ENCODE results near the gene IGFALS.

Gene IGFALS

DNA sequence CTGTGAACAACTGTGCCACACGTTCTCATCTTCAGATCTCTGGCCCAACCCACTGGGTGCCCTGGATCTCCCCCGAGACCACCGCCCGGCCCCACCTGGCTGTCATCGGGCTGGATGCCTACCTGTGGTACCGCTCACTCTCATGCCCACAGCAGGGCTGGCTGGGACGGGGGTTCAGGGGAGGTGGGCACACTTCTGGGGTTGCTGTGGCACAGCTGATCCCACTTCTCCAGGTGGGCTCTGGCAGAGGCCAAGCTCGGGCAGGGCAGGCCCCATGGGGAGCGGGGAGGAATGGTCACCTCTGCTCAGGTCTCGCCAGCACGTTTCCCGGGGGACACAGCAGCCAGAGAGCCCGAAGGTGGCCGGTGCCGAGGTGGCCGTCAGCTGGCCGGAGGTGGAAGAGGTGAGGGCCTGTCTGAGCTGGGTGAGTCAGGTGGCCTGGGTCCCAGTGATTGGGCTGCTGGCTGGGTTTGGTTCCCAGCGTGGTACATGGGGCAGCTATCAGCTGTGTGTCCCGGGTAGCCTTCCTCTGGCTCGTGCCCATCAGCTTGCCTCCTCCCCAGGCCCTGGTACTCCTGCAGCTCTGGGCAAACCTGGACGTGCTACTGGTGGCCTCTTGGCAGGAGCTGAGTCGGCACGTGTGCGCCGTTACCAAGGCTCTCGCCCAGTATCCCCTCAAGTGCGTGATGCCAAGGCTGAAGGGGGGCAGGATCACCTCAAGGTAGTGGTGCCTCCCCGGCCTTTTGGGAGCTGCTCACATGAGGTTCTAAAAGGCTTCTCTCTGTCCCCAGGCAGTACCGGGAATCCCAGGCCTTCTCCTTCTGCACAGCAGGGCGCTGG is 18.3 kb downstream of the IGFALS start:
- no peak for DNase-seq

DNA sequence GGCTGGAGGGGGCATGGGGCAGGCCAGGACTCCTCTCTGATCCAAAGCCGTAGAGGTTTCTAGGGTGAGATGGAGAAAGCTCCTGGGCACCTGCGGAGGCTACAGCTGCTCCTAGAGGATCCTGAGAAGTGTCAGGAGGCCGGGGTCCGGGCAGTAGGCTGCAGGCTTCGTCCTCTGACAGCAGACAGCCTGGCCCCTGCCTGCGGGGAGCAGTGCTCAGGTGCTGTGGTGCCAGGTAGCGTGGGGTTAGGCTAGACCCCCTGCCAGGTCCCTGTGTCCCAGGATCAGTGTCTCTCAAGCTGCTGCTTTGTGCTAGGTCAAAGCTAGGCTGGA is 19.1 kb downstream of the IGFALS start:
- no peak for DNase-seq

DNA sequence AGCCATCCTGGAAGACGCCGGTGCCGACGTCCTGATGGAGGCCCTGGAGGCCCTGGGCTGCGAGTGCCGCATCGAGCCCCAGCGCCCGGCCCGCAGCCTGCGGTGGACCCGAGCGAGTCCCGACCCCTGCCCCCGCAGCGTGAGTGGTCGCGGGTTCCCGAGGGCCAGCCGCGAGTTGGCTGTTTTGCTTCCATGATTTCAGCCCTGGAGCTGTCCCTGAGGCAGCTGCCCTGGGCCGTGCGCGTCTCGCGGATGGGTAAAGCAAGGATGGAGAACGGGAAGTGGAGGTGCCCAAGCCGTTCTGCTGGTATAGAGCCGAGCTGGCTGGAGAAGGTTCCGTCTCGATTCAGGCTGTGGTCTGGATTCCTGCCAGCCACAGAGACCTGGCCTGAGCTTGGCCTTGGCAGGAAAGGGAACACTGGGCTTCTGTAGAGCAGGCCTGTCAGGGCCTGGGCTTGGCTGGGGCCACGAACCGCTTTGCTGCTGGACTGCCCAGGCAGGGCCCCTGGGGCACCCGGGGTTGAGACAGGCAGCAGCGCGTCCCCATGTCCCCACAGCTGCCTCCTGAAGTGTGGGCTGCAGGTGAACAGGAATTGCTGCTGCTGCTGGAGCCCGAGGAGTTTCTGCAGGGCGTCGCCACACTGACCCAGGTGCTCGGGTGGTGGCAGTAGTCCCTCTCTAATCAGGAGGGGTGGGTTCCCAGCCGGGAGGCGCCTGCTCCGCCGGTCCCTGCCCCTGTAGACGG is 19.6 kb downstream of the IGFALS start:
- DNase-seq: peak; percentile 18

DNA sequence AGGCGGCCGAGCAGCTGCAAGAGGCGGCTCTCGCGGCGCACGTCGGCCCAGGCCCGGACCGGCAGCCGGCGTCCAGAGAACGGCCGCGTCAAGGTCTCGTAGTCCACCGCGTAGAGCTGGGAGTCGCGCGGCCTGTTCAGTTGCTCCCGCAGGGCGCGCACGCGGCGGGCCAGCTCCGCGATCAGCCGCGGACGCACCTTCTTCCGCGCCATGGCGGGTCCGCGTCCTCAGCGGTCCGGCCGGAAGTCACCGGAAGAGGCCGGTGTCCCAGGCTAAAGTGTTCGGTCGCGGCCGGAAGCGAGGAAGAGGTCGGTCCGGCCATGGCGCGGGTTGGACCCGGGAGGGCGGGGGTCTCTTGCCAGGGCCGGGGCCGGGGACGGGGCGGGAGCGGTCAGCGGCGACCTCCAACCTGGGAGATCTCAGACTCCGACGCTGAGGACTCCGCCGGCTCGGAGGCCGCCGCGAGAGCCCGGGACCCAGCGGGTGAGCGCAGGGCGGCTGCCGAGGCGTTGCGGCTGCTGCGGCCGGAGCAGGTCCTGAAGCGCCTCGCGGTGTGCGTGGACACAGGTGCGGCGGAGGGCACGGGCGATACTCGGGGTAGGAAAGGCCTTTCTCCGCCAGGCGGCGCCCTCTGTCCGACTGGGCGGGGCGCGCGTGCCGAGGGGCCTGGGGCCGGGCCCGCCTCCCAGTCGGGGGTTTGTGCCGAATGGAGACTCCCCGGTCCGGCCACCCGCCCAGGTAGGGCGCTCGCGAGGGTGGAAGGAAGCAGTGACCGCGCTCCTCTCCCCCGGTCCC is 20.4 kb downstream of the IGFALS start, which contains the start of gene MRPS34:
MRPS34 (minus strand) TSS at position 227 of the 795 bp plus-strand sequence; CDS start at position 212, 15 bp downstream.
- peak; percentile 85 for DNase-seq

DNA sequence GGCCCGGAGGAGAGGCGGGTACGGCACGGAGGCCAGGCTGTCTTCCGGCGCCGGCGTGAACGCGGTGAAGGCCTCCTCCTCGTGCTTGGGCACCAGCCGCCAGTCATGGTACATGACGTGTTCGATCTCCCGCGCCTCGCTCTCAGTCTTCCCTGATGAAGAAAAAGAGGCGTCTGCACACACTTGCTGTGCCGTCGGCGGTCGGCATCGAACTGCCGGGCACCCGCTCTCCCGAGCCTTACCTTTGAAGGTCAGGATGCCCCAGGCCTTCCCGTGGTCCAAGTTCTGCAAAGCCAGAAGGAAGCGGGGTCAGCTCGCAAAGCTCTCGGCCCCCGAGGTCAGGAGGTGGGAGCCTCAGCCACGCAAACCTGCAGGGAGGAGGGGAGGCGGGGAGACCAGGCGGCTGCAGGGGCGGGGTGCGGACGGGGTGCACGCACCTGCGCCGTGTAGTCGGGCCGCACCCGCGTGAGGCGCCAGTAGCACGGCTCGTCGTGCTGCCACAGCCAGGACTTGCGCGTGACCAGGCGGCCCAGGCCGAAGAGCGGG is 21.1 kb downstream of the IGFALS start, which contains the start of gene EME2:
EME2 (plus strand) TSS at position 449 of the 546 bp plus-strand sequence. CDS start 418 bp downstream, outside the sequence.
- peak; percentile 34 for DNase-seq

DNA sequence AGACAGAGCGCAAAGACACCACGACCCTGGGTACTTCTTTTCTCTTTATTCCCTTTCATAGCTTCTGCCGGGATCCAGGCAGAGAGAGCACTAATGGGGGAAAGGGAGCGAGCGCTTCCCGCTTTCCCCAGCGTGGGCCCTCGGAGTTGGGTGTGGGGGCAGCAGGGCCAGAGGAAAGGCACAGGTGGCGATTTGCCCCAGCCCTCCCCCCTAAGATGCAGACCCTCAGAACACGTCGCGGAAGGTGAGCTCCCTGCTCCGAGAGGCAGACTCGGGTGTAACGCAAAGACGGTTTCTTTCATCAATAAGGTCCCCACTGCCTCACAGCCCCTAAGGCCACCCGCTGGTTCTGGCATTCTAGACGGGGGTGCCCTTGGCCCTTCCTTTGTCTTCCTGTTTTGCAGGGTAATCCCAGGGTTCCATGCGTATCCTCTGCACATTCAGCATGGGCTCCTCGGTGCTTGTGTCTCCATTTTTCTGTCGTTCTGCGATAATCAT is 21.6 kb downstream of the IGFALS start:
- DNase-seq: no peak

DNA sequence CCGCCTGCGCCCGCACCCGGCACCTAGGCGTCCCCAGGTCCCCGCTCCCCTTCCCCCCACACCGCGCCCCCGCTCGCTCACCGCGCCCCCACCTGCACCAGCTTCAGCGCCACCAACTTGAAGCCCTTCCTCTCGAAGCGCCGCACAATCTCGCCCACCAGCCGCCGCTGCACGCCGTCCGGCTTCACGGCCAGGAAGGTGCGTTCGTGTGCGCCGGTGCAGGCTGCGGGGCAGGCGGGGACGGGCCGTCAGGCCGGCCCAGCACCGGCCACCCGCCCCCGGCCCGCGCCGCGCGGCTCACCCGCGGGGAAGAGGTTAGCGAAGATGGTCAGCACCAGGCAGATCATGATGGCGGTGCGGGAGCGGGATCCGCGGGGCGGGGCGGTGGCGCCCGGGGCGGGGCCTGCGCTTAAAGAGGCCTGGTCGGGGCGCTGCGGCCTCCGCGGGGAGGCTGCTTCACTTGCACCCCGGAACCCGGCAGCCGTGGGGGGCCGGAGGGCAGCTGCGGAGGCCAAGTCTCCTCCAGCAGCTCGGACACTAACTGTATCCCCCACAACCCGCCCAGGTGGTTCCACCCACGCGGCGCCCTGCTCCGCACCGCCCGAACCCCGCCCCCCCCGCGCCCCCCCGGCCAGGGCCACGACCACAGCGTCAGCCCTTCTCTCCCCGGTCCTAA is 22.2 kb downstream of the IGFALS start, which contains the start of gene NME3:
NME3 (minus strand) TSS at position 356 of the 676 bp plus-strand sequence; CDS start at position 347, 9 bp downstream.
- DNase-seq: peak; percentile 77

DNA sequence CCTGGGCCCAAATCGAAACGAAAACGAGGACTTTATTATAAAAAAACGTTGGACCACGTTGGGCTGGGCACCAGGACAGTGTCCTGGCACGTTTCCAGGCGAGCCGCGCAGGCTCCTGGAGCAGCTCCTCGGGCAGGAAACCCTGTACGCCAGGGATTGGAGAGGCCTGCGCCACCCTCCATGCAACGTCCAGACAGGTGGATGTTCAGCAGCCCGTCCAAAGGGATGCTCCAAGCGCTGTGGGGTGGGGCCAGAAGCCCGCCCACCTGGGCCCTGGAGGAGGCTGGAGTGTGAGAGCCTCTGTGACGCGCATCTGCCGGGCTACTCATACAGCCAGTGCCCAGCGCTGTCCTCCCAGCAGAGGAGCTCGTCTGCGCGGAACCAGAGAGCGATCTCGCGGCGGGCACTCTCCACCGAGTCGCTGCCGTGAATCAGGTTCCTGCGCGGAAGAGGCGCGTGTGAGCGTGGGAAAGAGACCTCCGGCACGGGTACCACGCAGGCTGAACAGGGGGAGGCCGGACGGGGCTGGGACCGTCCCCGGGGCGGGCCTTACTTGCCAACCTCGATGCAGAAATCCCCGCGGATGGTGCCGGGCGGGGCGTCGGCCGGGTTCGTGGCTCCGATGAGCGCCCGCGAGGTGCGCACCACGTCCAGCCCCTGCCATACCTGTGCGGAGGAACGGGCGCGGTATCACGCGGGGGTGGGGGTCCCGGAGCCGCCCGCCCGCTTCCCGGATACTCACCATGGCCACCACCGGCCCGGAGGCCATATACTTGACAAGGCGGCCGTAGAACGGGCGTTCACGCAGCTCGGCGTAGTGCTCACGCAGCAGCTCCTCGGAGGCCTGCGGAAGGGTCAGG is 22.9 kb downstream of the IGFALS start:
- DNase-seq: peak; percentile 64

DNA sequence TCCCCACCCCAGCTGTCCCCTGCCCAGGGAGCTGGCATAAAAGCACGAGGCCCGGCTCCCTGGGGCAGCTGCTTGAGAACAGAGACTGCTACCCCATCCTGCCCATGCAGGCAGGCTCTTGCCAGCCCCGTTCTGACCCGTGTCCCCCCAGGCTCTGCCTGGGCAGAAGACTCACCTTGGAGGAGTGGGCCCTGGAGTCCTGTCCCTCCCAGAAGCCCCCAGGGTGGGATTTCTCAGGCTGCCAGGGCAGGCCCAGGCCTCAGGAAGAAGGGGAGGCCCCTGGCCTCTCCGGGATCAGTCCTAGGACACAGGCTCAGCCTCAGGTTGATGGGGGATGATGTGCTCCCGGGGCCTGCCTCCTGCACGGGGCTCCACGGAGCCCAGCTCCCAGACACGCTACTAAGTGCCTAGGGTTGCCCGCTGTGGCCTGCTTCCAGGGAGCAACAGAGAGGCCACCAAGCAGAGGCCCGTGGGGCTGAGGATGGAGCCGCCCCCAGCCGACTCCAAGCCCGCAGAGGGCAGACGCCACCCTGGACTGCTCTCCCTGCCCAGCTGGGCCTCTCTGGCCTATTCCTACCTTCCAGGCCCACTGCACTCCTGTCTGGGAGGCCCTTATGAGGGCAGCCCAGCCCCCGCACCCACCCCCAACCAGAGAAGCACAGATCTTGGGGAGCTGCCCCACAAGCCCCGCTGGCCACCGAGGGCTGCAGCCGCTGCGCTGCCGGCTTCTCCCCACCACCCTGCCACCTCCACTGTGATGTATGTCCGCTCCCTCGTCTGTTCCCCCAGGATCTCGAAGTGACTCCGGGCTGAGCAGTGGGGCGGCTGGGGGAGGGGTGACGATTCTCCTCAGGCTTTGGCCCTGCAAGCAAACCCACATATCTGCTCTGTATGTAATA is 23.9 kb downstream of the IGFALS start:
- DNase-seq: no peak

DNA sequence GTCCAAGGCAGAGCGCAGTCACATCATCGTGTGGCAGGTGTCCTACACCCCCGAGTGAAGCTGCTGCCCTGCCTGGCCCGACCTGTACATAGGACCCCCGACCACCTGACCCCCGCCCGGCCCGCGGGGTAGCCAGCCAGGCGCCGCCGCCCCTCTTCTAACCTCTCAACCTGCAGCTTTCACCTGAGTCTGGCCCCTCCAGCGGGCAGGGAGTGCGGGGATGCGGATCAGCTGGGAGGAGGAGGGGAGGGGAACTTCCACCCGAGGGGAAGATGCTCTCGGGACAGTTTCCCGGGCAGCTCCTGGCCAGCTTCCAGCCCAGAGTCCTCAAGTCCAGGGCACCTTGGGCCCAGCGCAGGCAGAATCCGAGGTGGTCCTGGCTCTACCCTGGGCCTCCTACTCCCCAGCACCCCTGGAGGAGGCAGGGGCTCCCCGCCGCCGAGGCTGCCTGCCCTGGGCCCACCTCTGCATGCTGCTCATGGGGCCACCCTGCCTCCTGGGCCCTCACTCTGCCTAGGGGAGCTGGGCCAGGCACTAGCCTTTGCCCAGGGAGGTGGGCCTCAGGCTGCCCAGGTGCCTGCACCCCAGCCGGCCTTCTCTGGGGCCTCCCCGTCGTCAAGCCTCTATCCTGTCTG is 24.6 kb downstream of the IGFALS start:
- DNase-seq: no peak

DNA sequence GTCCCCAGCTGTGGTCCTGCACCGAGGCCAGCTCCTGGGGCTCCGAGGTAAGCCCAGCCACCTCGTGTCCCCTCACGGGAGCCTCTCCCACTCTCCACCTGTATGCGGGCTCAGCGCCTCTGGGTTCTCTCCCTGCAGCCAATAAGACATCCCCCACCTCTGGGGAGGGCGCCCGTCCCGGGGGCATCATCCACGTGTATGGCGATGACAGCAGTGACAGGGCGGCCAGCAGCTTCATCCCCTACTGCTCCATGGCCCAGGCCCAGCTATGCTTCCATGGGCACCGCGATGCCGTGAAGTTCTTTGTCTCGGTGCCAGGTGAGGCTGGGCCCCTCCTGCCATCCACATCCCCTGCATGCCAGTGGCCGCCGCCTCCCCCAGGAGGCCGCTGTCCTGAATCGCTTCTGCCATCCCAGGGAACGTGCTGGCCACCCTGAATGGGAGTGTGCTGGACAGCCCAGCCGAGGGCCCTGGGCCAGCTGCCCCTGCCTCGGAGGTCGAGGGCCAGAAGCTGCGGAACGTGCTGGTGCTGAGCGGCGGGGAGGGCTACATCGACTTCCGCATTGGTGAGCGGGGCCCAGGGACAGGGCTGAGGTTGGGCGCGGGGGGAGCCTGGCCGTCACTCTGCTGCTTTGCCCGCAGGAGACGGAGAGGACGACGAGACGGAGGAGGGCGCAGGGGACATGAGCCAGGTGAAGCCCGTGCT is 25.3 kb downstream of the IGFALS start:
- DNase-seq: no peak

DNA sequence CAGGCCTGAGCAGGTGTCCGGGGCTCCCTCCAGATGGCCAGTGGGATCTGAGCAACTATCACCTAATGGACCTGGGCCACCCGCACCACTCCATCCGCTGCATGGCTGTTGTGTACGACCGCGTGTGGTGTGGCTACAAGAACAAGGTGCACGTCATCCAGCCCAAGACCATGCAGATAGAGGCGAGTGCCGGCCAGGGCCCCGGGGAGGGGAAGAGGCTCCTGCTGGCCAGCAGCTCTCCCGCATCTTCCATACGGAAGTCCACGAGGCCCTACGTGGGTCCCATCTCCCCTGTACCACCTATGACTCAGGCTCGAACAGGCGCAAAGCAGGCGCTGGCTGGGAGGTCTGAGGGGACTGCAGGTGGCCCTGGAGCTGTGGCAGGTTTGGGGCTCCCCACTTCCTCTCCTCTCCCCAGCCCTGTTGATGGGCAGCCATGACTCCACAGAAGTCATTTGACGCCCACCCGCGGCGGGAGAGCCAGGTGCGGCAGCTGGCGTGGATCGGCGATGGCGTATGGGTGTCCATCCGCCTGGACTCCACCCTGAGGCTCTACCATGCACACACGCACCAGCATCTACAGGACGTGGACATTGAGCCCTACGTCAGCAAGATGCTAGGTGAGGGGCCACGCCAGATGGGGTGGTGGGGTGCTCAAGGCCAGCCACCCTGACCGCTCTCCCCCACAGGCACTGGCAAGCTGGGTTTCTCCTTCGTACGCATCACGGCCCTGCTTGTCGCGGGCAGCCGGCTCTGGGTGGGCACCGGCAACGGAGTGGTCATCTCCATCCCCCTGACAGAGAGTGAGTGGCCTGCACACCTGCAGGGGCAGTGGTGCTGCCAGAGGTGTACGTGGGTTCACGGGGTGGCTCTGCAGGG is 26.1 kb downstream of the IGFALS start:
- DNase-seq: no peak

DNA sequence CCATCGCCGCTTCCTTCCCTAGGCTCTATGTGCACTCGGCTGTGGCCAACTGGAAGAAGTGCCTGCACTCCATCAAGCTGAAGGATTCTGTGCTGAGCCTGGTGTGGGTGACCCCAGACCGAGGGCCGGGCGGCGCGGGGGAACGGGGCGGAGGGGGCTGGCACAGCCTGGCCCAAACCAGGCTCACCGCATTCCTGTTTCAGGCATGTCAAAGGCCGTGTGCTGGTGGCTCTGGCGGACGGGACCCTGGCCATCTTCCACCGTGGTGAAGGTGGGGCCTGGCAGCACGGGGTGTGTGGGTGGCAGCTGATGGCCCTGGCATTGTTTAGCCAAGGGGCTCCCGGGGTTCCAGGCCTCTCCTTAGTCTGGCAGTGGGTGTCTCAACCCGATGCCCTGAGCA is 26.8 kb downstream of the IGFALS start:
- DNase-seq: no peak

DNA sequence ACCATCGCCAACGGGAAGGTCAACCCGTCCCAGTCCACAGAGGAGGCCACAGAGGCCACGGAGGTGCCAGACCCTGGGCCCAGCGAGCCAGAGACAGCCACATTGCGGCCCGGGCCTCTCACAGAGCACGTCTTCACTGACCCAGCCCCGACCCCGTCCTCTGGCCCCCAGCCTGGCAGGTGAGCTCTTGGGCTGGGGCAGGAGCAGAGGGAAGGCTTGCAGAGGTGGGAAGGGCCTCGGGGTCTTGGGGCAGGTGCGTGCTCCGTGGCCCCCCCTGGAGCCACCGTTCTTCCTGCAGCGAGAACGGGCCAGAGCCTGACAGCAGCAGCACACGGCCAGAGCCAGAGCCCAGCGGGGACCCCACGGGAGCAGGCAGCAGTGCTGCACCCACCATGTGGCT is 27.3 kb downstream of the IGFALS start:
- DNase-seq: no peak

DNA sequence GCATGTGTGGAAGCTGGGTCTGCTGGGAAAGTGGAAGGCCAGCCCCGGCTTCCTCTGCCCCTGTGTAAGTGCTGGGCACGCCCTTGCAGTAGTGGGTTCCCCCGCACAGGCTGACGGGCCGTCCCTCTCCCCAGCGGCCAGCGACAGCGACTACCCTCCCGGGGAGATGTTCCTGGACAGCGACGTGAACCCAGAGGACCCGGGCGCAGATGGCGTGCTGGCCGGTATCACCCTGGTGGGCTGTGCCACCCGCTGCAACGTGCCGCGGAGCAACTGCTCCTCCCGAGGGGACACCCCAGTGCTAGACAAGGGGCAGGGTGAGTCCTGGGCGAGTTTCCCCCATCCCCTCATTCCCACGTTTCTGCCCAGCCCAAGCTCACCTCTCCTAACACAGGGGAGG is 27.7 kb downstream of the IGFALS start:
- no peak for DNase-seq

DNA sequence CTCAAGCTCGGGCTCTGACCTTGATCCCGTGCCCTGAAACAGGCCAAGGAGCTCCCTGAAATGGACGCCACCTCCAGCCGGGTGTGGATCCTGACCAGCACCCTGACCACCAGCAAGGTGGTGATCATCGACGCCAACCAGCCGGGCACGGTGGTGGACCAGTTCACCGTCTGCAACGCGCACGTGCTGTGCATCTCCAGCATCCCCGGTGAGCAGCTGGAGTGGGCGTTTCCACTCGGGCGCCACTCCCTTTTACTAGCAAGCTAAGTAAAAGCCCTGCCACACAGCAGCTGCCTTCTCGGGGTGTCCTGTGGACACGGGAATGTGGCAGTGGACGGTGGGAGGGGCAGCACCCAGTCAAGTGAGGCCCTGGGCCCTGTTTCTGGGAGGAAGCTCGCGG is 28.5 kb downstream of the IGFALS start:
- no peak for DNase-seq
